ENCODE results near the gene CRABP1.

The CRABP1 gene

DNA sequence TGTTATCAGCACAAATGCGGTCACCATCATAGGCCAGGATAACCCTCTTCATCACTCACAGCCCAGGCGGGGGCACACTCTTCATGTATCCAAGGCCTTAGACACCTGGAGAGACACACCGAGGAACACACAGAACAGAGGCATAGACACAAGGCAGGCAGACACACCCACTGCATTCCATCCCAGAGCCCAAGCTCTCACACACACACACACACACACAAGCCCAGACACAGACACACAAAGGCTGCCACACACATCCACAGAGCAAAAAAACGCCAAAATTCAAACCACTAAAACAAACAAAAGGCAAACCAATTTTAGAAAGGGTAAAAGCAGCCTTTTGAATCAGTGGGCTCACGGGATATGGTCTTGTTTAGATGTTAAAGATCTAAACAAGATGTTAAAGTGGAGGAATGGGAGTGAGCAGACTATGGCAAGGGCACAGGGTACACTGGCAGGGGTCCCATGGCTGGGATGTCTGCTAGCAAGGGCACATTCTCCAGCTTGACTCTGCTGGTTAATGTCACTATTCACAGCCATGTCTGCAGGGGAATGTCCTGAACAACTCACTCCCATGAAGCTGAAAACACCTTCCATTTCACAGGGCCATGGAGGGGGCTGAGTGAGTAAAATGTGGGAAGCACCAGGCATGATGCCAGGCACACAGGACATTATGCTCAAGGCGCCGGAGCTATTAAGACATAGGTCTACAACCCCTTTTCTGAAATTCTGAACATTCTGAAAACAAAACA lies 14.9 kb upstream of the CRABP1 start:
- ATAC-seq (no peak), DNase-seq (ENCODE audit: low spot score in 2 of 2) (no peak)
- Mint-ChIP-seq H3K9me3 (no peaks in the 10 kb centered on the region), H3K4me1 (peaks cover 6% of the 10 kb centered on the region), H3K27ac (no peak overlapping the region), H3K4me3 (no peak overlapping the region), H3K36me3 (no peaks in the 10 kb centered on the region)

DNA sequence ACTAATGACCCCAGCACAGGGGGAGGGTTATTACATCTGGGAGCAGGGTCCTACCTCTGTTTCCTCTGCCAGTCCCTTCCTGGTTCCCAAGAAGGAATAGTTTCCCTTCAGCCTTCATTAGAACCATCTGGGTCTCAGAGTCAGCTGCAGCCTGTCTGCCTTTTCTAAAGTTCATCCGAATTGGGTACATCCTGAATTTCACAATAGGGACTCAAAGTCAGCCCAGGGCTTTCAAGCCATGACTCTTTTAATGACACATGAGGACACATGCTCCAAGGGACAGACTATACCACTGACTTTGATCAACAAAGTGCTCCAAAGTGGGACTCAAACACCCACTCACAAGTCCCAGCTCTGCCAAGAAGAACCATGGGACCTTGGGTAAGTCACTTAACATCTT lies 12.7 kb upstream of the CRABP1 start:
- no peak for DNase-seq (ENCODE audit: low spot score in 2 of 2)
- no peaks in the 10 kb centered on the region for H3K9me3 Mint-ChIP-seq
- H3K4me1 Mint-ChIP-seq, result peaks cover 6% of the 10 kb centered on the region
- no peaks in the 10 kb centered on the region for H3K36me3 Mint-ChIP-seq
- ATAC-seq, result no peak
- no peak overlapping the region for H3K4me3 Mint-ChIP-seq
- no peak overlapping the region for H3K27ac Mint-ChIP-seq

DNA sequence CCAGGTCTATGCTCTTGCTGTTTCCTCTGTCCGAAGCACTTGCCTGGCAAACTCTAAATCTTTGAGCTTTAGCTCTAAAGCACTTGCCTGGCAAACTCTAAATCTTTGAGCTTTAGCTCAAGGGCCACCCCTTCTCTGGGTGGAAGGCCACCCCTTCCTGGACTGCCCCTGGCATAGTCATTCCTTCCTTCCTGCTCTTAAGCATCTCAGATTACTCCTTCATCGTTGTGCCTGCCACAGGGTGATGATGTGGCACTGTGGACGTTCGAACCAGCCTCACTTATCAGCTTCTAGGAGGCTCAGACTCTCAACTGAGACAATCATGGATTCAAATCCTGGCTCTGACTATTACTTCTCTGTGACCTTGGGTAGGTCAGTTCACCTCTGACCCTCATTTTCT lies 10.5 kb upstream of the CRABP1 start:
- H3K4me1 Mint-ChIP-seq, result peaks cover 6% of the 10 kb centered on the region
- H3K4me3 Mint-ChIP-seq, result no peak overlapping the region
- peak overlapping the region; percentile 4 for H3K27ac Mint-ChIP-seq
- H3K9me3 Mint-ChIP-seq, result no peaks in the 10 kb centered on the region
- peak; percentile 69 for ATAC-seq
- DNase-seq (ENCODE audit: low spot score in 2 of 2), result no peak
- H3K36me3 Mint-ChIP-seq, result no peaks in the 10 kb centered on the region

DNA sequence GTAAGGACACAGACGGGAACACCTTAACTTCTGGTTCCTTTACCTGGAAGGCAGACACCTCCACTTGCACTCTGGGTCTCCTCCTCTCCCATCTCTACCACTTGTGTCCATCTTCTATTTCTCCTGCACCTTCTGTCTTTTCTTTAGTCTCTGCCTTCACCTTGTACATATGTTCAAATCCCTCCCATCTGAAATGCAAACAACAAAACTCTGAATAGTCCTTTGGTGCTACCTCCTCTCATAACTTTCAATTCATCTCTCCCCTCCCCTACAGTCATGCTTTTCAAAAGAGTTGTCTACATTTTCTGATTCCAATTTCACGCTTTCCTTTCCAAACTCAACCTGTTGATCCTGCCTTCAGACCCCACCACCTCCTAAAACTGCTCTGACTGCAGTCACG lies 5.3 kb upstream of the CRABP1 start:
- Mint-ChIP-seq H3K4me1 (peaks cover under 1% of the 10 kb centered on the region), H3K36me3 (no peaks in the 10 kb centered on the region), H3K27ac (no peak overlapping the region), H3K4me3 (no peak overlapping the region), H3K9me3 (no peaks in the 10 kb centered on the region)
- ATAC-seq (no peak), DNase-seq (ENCODE audit: low spot score in 2 of 2) (no peak)

DNA sequence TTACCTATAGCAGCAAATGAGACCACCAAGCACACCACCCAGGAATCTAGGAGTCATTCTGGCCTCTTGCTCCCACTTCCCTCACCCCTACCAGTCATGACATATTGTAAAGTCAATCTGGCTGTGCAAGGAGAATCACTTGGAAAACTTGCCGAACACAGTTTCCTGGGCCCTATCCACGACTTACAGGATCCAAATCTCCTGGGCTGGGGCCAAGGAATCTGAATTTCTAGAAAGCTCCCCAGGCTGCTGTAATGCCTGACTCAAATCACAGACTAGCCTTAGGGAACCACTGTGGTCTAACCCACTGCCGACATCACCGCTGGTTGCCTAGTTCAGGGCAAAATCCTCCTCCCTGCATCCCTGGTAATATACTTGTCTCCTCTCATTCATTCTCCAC lies 4.2 kb upstream of the CRABP1 start:
- Mint-ChIP-seq H3K36me3 (no peaks in the 10 kb centered on the region), H3K4me3 (no peak overlapping the region), H3K27ac (no peak overlapping the region), H3K9me3 (no peaks in the 10 kb centered on the region), H3K4me1 (no peaks in the 10 kb centered on the region)
- ATAC-seq (no peak), DNase-seq (ENCODE audit: low spot score in 2 of 2) (no peak)

DNA sequence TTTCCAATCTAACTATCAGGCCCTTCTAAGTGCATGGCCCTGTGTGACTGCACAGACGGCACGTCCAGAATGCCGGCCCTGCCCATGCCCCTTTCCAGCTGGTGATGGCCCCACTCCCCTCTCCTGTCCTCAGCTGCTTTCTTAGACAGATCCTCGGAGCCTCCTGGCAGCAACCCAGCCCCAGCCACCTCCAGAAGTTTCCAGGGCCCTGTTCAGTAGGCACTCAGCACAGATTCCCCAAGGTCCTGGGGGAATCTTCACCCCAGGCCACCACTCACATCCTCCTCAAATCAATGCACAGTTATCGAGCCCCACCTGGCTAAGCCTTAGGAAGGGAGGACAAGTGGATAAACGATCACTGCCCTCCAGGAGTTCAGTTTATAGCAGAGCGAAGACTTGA lies 1.4 kb upstream of the CRABP1 start:
- no peaks in the 10 kb centered on the region for H3K4me1 Mint-ChIP-seq
- no peak overlapping the region for H3K27ac Mint-ChIP-seq
- no peaks in the 10 kb centered on the region for H3K9me3 Mint-ChIP-seq
- no peak overlapping the region for H3K4me3 Mint-ChIP-seq
- no peaks in the 10 kb centered on the region for H3K36me3 Mint-ChIP-seq
- DNase-seq (ENCODE audit: low spot score in 2 of 2) (no peak), ATAC-seq (no peak)

DNA sequence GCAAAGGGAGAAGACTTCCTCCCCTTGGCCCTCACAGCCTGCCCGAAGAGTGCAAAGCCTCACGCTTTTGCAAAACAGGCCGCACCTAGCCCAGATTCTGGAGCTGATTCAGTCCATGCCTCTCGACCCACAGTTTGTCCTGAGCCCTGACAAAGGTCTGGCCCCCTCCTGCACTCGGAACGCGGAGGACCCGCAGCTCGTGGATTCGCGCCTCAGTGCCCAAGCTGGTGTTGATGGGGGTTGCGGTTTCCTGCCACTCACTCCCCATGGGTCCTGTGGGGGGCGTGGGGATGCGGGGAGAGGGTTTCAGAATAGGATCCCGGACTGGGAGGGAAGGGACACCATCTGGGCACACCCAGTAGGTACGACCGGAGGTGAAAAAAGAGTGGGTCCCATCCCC lies 594 bp upstream of the CRABP1 start:
- Mint-ChIP-seq H3K9me3 (no peaks in the 10 kb centered on the region), H3K4me1 (no peaks in the 10 kb centered on the region), H3K36me3 (no peaks in the 10 kb centered on the region), H3K4me3 (no peak overlapping the region), H3K27ac (no peak overlapping the region)
- DNase-seq (ENCODE audit: low spot score in 2 of 2) (no peak), ATAC-seq (no peak)

DNA sequence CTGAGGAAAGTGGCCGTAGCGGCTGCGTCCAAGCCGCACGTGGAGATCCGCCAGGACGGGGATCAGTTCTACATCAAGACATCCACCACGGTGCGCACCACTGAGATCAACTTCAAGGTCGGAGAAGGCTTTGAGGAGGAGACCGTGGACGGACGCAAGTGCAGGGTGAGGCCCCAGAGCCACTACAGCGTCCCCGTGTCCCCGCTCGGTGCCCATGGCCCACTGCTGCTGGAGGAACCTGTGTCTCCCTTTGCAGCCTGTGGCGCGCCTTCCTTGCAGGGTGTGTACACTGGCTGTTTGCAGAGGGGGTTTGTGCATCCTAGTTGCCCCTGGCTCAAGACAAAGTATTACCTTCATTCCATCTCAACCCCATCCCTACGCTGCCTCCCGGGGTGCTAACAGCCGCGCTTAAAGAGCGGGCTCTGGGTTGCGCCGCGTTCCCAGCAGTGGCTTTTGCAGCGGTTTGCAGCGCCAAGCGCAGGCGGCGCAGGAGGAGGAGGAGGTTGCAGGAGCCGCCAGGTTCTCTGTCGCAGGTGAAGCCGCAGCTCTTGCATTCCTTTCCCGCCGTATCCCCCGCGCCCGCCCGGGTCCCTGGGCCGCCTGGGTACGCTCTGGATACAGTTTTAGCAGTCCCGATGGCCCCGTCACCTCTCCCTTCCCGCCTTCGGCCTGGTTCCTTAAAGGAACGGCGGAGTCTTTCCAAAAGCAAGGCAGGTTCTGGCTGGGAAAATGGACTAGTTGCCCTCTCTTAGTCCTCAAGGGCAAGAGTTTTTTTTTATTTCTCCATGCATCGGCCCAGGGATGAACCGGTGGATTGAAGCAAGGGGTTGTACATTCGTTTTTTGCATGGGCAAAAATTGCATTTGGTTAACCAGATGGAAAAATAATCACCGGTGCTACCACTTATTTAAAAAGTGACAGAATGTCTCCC lies 1.2 kb downstream of the CRABP1 start:
- Mint-ChIP-seq H3K36me3 (no peaks in the 10 kb centered on the region), H3K4me1 (no peaks in the 10 kb centered on the region), H3K27ac (no peak overlapping the region), H3K4me3 (no peak overlapping the region), H3K9me3 (no peaks in the 10 kb centered on the region)
- ATAC-seq, result no peak
- no peak for DNase-seq (ENCODE audit: low spot score in 2 of 2)

DNA sequence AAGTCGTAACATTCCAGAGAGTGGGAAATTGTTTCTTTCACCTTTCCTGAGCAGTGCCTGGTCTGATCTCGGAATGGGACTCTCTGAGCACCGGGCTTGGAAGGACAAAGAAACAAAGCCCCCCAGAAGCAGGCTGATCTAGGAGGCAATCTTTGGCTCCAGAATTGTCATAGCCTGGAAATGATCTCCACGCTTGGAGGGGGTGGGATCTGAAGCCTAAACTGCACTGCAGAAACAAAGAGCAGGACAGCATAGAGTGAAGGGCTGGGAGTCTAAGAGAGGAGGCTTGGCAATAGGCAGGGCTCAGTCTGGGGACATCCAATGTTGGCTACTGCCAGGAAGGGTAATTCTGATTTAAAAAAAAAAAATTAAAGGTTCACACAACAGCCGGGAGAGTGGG lies 1.9 kb downstream of the CRABP1 start:
- H3K4me3 Mint-ChIP-seq, result no peak overlapping the region
- ATAC-seq (no peak), DNase-seq (ENCODE audit: low spot score in 2 of 2) (no peak)
- no peaks in the 10 kb centered on the region for H3K36me3 Mint-ChIP-seq
- H3K9me3 Mint-ChIP-seq, result no peaks in the 10 kb centered on the region
- H3K27ac Mint-ChIP-seq, result no peak overlapping the region
- H3K4me1 Mint-ChIP-seq, result no peaks in the 10 kb centered on the region

DNA sequence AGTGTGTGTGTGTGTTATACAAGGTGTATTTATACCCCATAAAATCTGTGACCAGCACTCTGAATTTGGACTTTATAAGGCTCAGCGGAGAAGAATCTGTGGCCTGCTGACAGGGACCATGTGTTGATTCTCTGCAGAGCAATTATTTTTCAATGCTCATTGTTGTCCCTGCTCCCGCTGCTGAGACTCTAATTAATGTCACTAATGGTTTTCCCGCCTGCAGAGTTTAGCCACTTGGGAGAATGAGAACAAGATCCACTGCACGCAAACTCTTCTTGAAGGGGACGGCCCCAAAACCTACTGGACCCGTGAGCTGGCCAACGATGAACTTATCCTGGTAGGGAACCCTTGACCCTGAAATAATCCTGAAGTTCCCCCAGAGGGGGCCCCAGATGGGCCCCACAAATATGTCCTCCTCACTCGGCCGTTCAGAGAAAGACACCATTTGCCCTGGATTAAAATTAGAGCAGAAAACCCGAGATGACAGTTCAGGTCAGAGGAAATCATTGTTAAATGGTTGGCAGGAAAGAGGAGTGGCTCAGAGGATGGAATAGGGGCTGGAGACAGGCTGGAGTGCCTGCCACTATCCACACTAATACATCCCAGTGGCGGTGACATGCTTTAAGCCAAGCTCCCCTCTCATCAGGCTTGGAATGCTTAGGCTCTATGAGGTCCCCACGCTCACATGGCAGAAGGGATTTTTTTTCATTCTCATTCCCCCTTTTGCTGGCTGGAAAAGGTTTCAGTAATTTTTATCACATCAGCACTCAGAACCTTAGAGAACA lies 3.3 kb downstream of the CRABP1 start:
- ATAC-seq (no peak), DNase-seq (ENCODE audit: low spot score in 2 of 2) (no peak)
- H3K4me3 Mint-ChIP-seq, result no peak overlapping the region
- no peaks in the 10 kb centered on the region for H3K36me3 Mint-ChIP-seq
- H3K27ac Mint-ChIP-seq, result no peak overlapping the region
- H3K4me1 Mint-ChIP-seq, result no peaks in the 10 kb centered on the region
- no peaks in the 10 kb centered on the region for H3K9me3 Mint-ChIP-seq

DNA sequence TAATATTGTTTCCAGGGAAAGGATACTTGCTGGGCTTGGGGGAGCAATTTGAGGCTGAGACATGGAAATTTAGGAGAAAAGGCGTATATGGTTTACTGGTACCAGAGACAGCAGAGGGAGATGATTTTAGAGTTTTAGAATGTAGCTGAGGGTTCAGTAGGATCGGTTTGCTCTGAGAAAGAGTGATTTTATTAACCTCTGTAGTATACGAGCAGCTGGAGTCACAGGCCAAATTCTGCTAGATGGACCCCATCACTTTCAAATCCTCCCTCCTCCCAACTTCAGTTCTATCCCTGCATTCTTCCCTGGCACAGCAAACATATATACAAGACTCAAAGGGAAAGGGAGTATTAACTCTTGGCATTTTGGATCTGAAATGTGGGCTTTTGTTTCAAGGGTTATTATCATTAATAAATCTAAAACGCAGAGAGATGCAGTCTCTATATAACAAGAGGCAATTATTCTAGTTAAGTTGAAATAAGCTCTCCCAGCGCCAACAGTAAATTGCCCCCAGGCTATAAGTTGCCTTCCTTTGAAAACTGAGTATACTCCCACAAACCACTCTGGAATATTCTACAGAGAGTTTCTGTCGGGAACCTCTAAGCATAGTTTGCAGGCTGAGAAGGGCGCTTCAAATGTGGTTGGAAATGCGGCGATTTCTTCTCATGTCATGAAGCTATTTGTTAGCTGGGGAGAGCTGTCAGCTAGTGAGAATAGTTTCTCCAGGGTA lies 5.4 kb downstream of the CRABP1 start:
- Mint-ChIP-seq H3K4me1 (no peaks in the 10 kb centered on the region), H3K4me3 (no peak overlapping the region), H3K9me3 (no peaks in the 10 kb centered on the region), H3K27ac (no peak overlapping the region), H3K36me3 (no peaks in the 10 kb centered on the region)
- DNase-seq (ENCODE audit: low spot score in 2 of 2), result no peak
- no peak for ATAC-seq

DNA sequence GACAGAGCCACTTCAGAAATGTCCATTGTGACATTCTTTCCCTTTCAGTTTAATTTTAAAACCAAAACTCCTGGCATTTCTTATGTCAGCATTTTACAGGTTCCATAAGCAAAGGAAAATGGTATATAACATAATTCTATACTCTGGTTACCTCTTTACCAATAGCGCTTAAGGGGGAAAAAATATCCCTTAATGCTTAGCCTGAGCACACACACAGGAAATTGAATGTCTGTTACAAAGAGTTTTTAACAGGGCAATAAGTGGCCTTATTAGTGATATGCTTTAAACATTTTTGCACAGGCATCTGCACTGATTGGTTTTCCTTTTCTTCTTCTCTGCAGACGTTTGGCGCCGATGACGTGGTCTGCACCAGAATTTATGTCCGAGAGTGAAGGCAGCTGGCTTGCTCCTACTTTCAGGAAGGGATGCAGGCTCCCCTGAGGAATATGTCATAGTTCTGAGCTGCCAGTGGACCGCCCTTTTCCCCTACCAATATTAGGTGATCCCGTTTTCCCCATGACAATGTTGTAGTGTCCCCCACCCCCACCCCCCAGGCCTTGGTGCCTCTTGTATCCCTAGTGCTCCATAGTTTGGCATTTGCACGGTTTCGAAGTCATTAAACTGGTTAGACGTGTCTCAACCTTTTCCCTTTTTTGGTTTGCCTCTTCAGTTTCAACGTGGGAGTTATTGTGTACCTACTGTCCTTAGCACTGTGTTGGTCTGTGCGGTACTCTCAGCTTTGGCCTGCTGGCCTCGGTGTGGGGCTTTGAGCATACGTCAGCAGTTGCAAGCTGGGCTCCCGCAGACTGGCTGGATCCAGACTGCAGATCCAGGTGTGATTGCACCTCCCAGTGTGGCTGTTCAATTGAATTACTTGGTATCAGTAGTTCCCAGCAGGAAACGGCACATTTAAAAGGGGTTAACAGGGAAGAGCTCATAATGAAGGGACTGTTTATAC lies 7.7 kb downstream of the CRABP1 start:
- Mint-ChIP-seq H3K27ac (peak overlapping the region; percentile 33), H3K36me3 (no peaks in the 10 kb centered on the region), H3K4me3 (no peak overlapping the region), H3K9me3 (no peaks in the 10 kb centered on the region), H3K4me1 (no peaks in the 10 kb centered on the region)
- DNase-seq (ENCODE audit: low spot score in 2 of 2) (no peak), ATAC-seq (no peak)

DNA sequence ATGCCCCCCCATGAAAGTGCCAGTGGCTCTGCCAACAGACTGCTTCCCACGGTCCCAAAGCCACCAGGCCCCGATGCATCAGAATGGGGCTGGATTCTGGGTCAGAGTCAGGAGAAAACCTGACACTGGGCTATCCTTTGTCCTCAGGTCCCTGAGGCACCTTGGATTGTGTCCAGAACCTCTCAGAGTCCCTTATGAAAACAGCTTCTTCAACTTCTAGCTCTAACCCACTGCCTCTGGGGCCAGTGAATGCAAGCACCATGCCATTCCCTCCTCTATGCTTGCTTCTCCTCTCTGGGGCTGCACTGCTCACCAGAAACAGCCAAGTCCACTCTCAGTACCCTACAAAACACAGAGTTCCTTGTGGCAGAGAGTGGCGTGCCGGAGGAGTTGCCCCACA lies 9.9 kb downstream of the CRABP1 start:
- DNase-seq (ENCODE audit: low spot score in 2 of 2) (no peak), ATAC-seq (no peak)
- Mint-ChIP-seq H3K4me1 (no peaks in the 10 kb centered on the region), H3K4me3 (no peak overlapping the region), H3K9me3 (no peaks in the 10 kb centered on the region), H3K27ac (no peak overlapping the region), H3K36me3 (no peaks in the 10 kb centered on the region)

DNA sequence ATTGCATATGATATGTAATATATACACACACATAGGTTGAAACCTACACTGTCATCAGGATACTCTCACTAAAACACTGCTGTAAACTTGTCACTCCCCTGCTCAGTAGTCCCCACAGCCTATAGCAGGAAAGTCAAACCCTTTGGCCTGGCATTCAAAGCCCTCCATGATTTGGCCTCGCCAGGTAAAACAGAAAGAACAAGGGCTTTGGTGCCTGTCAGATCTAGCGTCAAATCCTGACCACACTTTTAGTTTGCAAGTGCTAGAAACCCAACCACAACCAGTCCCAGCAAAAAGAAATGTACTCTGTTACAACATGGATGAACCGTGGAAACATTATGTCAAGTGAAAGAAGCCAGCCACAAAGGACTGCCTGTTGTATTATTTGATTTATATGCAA lies 11.4 kb downstream of the CRABP1 start:
- no peak for DNase-seq (ENCODE audit: low spot score in 2 of 2)
- H3K4me3 Mint-ChIP-seq, result no peak overlapping the region
- no peak overlapping the region for H3K27ac Mint-ChIP-seq
- no peak for ATAC-seq
- no peaks in the 10 kb centered on the region for H3K36me3 Mint-ChIP-seq
- no peaks in the 10 kb centered on the region for H3K4me1 Mint-ChIP-seq
- H3K9me3 Mint-ChIP-seq, result no peaks in the 10 kb centered on the region

Measured in stimulated activated effector memory CD8-positive, alpha-beta T cell treated with anti-CD3 and anti-CD28 coated beads, Interleukin-12 subunit alpha, Interleukin-12 subunit beta, amount 100 ng/mL, for 72 hours (primary cell).